ENCODE data around the gene UBL3.
A peak's percentile ranks its signal among the peaks of the same experiment; 100 is the strongest.

Gene UBL3, protein sequence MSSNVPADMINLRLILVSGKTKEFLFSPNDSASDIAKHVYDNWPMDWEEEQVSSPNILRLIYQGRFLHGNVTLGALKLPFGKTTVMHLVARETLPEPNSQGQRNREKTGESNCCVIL

DNA sequence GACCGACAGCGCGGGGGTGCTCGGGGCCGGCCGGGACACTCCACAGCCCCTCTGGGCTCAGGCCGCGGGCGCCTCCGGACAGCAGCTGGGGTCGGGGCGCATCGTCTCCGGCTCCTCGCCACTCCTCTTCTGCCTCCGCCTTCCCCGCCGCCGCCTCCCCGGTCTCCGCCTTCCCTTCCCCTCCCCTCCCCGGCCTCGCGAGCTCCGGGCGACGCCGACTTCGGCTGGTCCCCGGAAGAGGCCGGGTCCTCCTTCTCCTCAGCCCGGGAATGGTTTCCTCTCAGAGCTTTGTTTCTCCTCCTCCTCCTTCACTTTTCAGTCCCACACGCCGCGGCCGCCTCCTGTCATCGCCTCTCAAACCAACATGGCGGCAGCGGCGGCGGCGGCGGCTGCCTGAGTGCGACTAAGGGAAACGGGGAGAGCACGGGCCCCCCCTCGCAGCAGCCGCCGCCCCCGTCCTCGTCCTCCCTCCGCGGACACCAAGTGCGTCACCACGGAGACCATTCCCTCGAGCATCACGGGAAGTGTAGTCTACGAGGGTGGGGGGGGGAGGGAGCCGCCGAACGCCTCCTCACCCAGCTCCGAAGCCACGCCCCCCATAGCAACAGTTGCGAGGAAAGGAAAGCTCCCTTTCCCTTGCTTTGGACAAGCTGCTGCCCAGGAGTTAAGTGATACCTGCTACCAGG is at the start of gene UBL3:
UBL3 (minus strand) TSS at position 405 of the 686 bp plus-strand sequence. CDS start 1,079 bp downstream, outside the sequence.
- DNase-seq = peak; percentile 96
- Mint-ChIP-seq H3K4me3 (peak within 1 kb of the TSS; percentile 87), H3K9me3 (no peaks in the 10 kb centered on the region), H3K36me3 (peaks cover 5% of the 10 kb centered on the region), H3K27ac (peak within 1 kb of the TSS; percentile 99), H3K4me1 (peaks cover 48% of the 10 kb centered on the region), H3K27me3 (peaks cover 4% of the 10 kb centered on the region)
- CTCF ChIA-PET = interaction anchor here (0.7 to 12.7 kb wide), 4 partner anchors 74 to 262 kb away, joined by 3 to 156 read pairs (median 9); no protein-coding TSS in a partner anchor

DNA sequence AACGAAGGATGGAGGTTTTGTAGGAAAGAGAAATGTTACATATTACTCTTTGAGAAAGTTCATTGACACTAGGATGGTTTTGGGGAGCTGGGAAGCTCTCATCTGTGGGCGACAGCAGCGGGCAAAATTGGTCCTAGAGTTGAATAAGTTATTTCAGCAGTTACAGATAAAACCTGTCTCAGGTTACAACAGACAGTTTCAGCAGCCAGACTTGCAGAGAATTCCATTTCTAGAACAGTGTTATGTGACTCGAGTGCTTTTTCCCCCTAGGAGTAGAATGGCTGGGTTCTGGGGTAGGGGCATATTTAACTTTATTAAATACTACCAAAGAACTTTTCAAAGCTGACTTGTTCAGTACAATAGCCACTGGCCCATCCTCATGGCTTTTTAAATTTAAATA is 46.7 kb upstream of the UBL3 start:
- no peaks in the 10 kb centered on the region for H3K9me3 Mint-ChIP-seq
- CTCF ChIA-PET = no interaction called here
- DNase-seq = no peak
- H3K36me3 Mint-ChIP-seq = no peaks in the 10 kb centered on the region
- H3K27me3 Mint-ChIP-seq = peaks cover 19% of the 10 kb centered on the region
- H3K4me1 Mint-ChIP-seq = peaks cover 5% of the 10 kb centered on the region
- no peak overlapping the region for H3K4me3 Mint-ChIP-seq
- no peak overlapping the region for H3K27ac Mint-ChIP-seq

DNA sequence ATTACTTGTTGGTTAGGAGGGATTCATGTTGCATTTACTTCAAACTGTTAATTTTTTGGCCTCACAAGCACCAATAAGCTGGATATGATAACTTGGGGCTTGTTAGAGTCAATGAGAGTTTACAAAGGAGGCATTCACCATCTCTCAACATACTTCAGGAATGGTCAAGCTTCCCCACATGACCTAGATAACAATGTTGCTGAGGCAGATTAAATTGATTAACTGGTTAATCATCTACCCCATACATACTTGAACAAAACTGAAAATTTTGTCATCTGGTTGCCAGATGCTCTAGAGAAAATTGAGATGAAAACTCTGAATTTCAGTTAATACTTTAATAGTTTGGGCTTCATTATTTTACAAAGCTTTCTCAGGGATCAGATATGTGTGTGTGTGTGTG is 43.0 kb upstream of the UBL3 start:
- Mint-ChIP-seq H3K27ac (no peak overlapping the region), H3K4me1 (no peaks in the 10 kb centered on the region), H3K27me3 (peaks cover 5% of the 10 kb centered on the region), H3K9me3 (no peaks in the 10 kb centered on the region), H3K4me3 (no peak overlapping the region), H3K36me3 (no peaks in the 10 kb centered on the region)
- no peak for DNase-seq
- CTCF ChIA-PET = no interaction called here

DNA sequence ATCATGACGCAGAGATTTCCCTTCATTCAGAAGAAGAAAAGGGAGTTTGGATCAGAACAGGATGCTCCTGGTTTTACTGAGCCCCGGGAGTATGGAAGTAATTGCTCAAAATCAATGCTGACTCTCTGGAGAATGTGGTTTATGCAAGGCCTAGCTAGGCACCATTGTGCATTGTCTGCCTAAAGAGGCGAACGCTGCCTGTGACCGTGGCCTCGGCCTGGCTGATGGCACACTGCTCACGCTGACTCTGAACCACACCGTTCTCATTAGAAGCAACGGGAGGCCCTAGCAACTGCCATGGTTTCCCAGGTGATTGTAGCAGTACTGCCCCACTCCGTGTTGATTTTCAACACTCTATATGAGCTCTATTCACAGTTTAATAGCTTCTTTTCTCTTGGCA is 41.7 kb upstream of the UBL3 start:
- no peak overlapping the region for H3K27ac Mint-ChIP-seq
- H3K36me3 Mint-ChIP-seq = no peaks in the 10 kb centered on the region
- CTCF ChIA-PET = no interaction called here
- H3K4me1 Mint-ChIP-seq = peaks cover 3% of the 10 kb centered on the region
- peaks cover 5% of the 10 kb centered on the region for H3K27me3 Mint-ChIP-seq
- no peak for DNase-seq
- no peaks in the 10 kb centered on the region for H3K9me3 Mint-ChIP-seq
- H3K4me3 Mint-ChIP-seq = no peak overlapping the region

DNA sequence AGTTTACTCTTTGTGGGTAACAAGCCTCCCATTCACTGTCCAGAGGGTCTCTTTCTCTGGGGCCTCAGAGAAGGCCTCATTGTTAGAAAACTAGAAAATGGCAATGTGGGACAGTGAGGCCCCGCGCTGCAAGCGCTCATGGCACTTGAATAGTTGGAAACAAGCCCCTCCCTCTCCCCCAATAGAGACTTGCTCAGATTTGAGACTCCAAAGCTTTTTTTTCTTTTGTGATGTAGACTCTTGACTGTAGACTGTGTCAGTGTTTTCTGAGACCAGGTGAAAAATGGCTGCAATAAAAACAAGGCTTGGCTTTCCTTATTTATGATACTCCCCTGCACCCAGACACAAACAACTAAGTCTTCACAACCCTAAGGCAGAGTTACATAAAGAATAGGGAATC is 38.7 kb upstream of the UBL3 start:
- Mint-ChIP-seq H3K4me3 (no peak overlapping the region), H3K4me1 (peaks cover 6% of the 10 kb centered on the region), H3K27me3 (peaks cover 5% of the 10 kb centered on the region), H3K9me3 (no peaks in the 10 kb centered on the region), H3K36me3 (no peaks in the 10 kb centered on the region), H3K27ac (no peak overlapping the region)
- CTCF ChIA-PET = no interaction called here
- DNase-seq = no peak

DNA sequence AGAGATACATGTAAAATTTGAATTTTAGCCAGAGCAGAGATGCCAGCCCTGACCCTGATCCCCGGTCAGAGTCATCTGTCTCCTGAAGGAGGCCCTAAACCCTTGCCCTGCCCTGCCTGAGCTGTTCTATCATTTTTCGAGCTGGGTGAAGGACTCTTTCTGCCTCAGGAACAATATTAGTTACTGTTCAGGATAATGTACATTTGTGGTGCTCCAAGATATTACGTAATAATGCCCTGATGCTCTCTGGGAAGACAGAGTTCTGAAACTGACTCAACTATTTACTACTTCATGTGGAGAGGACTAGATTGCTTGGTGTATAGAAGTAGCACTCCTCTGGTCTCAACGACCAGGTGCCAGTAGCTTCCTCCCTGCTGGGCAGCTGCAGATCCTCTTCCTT is 37.9 kb upstream of the UBL3 start:
- H3K4me3 Mint-ChIP-seq = no peak overlapping the region
- no peak overlapping the region for H3K27ac Mint-ChIP-seq
- H3K9me3 Mint-ChIP-seq = no peaks in the 10 kb centered on the region
- H3K27me3 Mint-ChIP-seq = peaks cover 5% of the 10 kb centered on the region
- CTCF ChIA-PET = no interaction called here
- no peaks in the 10 kb centered on the region for H3K36me3 Mint-ChIP-seq
- peaks cover 6% of the 10 kb centered on the region for H3K4me1 Mint-ChIP-seq
- no peak for DNase-seq

DNA sequence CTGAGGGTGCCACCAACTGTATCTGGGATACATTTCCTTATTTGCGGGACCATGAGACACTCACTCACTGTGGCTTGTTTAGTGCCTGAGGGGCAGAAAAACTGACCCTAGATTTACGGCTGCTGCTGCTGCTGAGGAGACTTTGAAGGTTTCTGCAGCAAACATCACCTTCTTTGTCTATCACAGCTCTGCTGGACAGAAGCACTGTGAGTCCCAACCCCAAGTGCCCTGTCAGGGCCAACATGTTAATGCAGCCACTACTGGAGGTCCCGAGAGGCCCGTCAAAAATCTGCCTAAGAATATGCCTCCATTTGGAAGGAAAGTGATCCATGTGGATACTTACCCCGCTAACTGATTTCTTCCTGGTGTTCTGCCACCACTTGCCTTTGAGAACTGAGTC is 37.3 kb upstream of the UBL3 start:
- Mint-ChIP-seq H3K4me1 (peaks cover 6% of the 10 kb centered on the region), H3K4me3 (no peak overlapping the region), H3K27me3 (peaks cover 5% of the 10 kb centered on the region), H3K27ac (no peak overlapping the region), H3K9me3 (no peaks in the 10 kb centered on the region), H3K36me3 (no peaks in the 10 kb centered on the region)
- DNase-seq = no peak
- CTCF ChIA-PET = no interaction called here

DNA sequence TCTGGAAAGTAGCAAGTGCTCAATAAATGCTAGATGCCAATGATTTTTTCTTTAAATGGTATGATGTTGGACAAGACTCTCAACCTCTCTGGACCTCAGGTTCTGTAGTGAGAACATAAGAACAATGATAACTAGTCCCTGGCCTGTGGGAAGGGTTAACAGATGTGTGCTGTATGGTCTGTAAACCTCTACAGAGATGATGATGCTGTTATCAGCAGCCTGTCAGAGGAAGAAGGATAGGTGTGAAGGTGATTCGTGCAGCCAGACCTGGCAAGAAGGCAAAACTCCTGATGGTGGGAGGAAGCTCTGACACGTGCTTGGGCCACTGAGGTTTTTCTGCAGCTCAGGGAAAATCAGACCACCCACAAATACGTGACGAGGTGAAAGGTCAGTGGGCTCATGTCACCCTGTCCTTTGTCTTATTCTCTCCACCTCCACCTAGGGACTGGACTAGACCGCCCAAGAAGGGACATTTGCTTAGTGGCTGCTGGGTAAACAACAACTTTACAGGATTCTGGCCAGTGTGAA is 36.7 kb upstream of the UBL3 start:
- CTCF ChIA-PET = interaction anchor here (1.0 kb wide), 1 partner anchor 18 kb away, joined by 3 read pairs; no protein-coding TSS in a partner anchor
- peaks cover under 1% of the 10 kb centered on the region for H3K27me3 Mint-ChIP-seq

DNA sequence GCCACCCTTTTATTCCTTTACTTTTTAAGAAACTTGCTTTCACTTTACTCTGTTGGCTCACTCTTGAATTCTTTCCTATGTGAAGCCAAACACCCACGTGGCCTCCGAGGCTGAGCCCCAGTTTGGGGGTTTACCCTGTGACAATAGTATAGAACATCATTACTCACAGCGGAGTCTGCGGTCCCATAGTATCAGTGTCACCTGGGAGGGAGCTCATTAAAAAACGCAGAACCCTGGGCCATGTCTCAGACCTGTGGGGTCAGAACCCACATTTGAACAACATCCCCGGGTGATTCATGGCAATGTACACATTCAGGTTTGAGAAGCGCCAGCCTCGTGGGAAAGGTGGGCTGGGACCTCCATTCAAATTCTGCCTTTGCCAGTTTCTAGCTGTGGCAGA is 36.0 kb upstream of the UBL3 start:
- H3K9me3 Mint-ChIP-seq = no peaks in the 10 kb centered on the region
- no peak overlapping the region for H3K27ac Mint-ChIP-seq
- H3K4me3 Mint-ChIP-seq = no peak overlapping the region
- no peaks in the 10 kb centered on the region for H3K27me3 Mint-ChIP-seq
- H3K4me1 Mint-ChIP-seq = peaks cover 6% of the 10 kb centered on the region
- DNase-seq = no peak
- CTCF ChIA-PET = interaction anchor here (1.0 kb wide), 1 partner anchor 18 kb away, joined by 3 read pairs; no protein-coding TSS in a partner anchor
- H3K36me3 Mint-ChIP-seq = no peaks in the 10 kb centered on the region

More for the DNA sequence above, 36.7 kb upstream of the UBL3 start:
- Mint-ChIP-seq H3K4me3 (no peak overlapping the region), H3K36me3 (no peaks in the 10 kb centered on the region), H3K4me1 (peaks cover 6% of the 10 kb centered on the region), H3K27ac (no peak overlapping the region), H3K9me3 (no peaks in the 10 kb centered on the region)
- DNase-seq = no peak

DNA sequence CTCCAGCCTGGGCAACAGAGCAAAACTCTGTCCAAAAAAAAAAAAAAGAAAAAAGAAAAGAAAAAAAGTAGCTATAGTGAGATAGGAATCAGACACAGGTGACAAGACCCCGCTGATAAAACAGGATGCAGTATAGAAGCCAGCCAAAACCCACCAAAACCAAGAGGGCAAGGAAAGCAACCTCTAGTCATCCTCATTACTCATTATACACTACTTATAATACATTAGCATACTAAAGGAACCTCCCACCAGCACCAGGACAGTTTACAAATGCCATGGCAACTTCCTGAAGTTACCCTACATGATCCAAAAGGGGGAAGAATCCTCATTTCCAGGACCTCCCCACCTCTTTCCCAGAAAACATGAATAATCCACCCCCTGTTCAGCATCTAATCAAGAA is 35.6 kb upstream of the UBL3 start:
- H3K27me3 Mint-ChIP-seq = no peaks in the 10 kb centered on the region
- H3K36me3 Mint-ChIP-seq = no peaks in the 10 kb centered on the region
- H3K4me1 Mint-ChIP-seq = peaks cover 6% of the 10 kb centered on the region
- DNase-seq = no peak
- no peak overlapping the region for H3K27ac Mint-ChIP-seq
- no peaks in the 10 kb centered on the region for H3K9me3 Mint-ChIP-seq
- CTCF ChIA-PET = interaction anchor here (1.0 kb wide), 1 partner anchor 17 kb away, joined by 3 read pairs; no protein-coding TSS in a partner anchor
- no peak overlapping the region for H3K4me3 Mint-ChIP-seq

DNA sequence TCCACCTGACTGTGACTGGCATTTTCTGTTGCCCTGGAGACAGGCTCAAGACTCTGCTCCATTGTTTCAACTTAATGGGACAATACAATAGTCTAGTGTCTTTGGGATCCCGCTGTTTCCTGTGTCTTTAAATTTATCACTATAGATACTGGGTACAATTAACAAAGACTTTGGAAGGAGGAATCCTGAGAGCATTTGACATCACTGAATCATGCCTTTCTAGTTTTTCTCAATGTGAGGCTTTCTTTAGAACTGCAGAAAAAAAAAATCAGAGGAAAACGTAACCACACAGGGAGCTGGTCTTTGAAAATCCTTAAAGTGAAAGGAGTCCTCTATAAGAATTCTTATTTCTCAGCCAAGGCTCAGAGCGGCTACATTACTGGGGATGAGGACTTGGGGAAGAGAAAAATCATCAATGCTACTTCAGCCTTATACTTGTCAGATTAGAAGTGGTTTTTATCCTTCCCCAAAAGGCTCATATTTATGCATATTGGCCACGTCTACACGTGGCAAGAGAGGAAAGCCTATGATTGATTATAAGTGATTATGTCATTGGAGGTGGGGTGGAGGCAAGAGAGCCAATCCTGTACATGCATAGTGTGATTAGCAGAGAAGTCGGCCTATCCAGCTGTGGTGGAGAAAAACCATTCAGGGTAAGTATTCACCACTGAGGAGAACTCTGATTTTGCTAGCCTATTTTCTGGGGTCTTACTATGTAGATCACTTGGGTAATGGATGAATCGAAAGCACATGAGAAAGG is 34.4 kb upstream of the UBL3 start:
- CTCF ChIA-PET = no interaction called here
- no peak overlapping the region for H3K27ac Mint-ChIP-seq
- no peaks in the 10 kb centered on the region for H3K9me3 Mint-ChIP-seq
- peaks cover 6% of the 10 kb centered on the region for H3K4me1 Mint-ChIP-seq
- no peaks in the 10 kb centered on the region for H3K36me3 Mint-ChIP-seq
- no peak overlapping the region for H3K4me3 Mint-ChIP-seq
- no peak for DNase-seq
- H3K27me3 Mint-ChIP-seq = peaks cover 7% of the 10 kb centered on the region

DNA sequence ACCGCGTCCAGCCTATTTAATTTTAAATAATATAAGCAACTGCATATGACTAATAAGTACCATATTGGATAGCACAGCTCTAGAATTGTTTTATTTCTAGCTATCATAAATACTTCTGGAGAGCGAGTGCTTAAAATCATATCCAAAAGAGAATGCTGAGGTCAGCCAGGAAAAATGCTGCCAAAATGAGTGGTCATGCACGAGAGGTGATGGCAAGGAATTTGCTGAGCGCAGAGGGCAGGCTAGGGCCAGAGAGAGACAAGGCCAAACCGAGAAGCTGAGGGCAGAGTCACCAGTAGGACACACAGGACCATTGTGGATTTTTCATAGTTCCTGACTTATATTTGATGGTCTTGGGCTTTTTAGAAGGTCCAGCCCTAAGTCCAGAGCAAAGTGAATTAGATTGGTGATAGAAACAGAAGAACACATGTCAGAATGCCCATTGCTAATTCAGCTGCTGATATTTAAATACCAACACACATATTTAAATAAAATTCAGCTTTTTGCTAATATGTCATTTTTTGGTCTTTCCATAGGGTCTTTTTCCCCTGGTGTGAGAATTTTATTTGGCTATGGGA is 33.6 kb upstream of the UBL3 start:
- CTCF ChIA-PET = no interaction called here
- H3K36me3 Mint-ChIP-seq = no peaks in the 10 kb centered on the region
- no peak overlapping the region for H3K4me3 Mint-ChIP-seq
- no peaks in the 10 kb centered on the region for H3K9me3 Mint-ChIP-seq
- H3K27me3 Mint-ChIP-seq = peaks cover 10% of the 10 kb centered on the region
- H3K4me1 Mint-ChIP-seq = peaks cover 6% of the 10 kb centered on the region
- no peak for DNase-seq
- H3K27ac Mint-ChIP-seq = no peak overlapping the region

DNA sequence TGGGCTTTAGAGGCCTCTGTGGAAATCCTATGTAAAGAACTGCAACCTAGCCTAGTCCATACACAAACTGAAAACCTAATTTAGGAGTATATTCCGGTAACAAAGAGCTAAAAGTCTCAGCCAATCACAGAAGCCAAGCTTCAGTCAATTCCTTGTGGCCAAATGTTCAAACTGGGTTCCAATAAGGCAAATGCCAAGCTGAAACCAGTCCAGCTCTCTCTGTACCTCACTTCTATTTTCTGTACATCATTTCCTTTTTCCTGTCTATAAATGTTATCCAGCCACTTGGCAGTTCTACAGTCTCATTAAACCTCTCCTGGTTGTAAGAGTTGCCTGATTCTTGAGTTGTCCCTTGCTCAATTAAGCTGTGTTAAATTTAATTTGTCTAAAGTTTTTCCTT is 31.7 kb upstream of the UBL3 start:
- Mint-ChIP-seq H3K27ac (no peak overlapping the region), H3K4me3 (no peak overlapping the region), H3K36me3 (no peaks in the 10 kb centered on the region), H3K4me1 (peaks cover 3% of the 10 kb centered on the region), H3K9me3 (no peaks in the 10 kb centered on the region), H3K27me3 (peaks cover 17% of the 10 kb centered on the region)
- CTCF ChIA-PET = no interaction called here
- DNase-seq = no peak

DNA sequence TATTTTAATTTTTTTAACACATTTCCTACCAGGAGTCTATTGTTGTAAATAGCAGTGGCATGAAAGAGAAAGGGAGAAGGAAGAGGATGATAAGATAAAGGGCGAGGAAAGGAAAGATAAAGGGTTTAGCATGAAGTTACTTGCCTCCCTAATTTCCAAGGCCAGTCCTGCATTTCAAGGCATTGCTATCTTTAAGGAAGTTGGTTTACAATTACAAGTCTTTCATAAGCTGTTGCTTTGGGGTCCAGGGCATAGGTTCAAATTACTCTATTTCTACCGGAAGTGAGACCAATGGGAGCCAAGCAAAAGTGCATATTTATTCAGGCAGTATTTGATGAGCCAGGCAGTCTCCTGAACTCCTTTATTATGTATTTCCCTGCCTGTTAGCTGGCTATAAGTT is 27.7 kb upstream of the UBL3 start:
- Mint-ChIP-seq H3K9me3 (no peaks in the 10 kb centered on the region), H3K4me1 (no peaks in the 10 kb centered on the region), H3K27me3 (peaks cover 28% of the 10 kb centered on the region), H3K27ac (no peak overlapping the region), H3K4me3 (no peak overlapping the region), H3K36me3 (no peaks in the 10 kb centered on the region)
- CTCF ChIA-PET = no interaction called here
- no peak for DNase-seq
